ENCODE measurements around the gene COMT. TPM values are rescaled to one million over a fixed set of nuclear protein-coding genes. Genes with fewer than 3 reads are reported as not detected.

The COMT gene
- total RNA-seq, 2 experiments from 2014 or later = 92.6 to 95.3 TPM

GRCh38 chr22:19991645-19992451 lies 50.3 kb downstream of the COMT start:
- no peaks in the 10 kb centered on the region for H3K27me3 Mint-ChIP-seq
- CTCF ChIA-PET = interaction anchor here (1.2 kb wide), 1 partner anchor 23 kb away, joined by 3 read pairs; no protein-coding TSS in a partner anchor
- no peak overlapping the region for H3K4me3 Mint-ChIP-seq
- no peaks in the 10 kb centered on the region for H3K9me3 Mint-ChIP-seq (ENCODE audit: low read depth)
- no peak for DNase-seq
- H3K4me1 Mint-ChIP-seq = no peaks in the 10 kb centered on the region
- ATAC-seq = no peak
- H3K27ac Mint-ChIP-seq = no peak overlapping the region
- H3K36me3 Mint-ChIP-seq = no peaks in the 10 kb centered on the region

GRCh38 chr22:19992481-19992911 lies 50.9 kb downstream of the COMT start:
- Mint-ChIP-seq H3K27me3 (no peaks in the 10 kb centered on the region), H3K27ac (no peak overlapping the region), H3K36me3 (no peaks in the 10 kb centered on the region), H3K4me1 (no peaks in the 10 kb centered on the region), H3K4me3 (no peak overlapping the region), H3K9me3 (ENCODE audit: low read depth) (no peaks in the 10 kb centered on the region)
- DNase-seq (no peak), ATAC-seq (no peak)
- CTCF ChIA-PET = no interaction called here

DNA sequence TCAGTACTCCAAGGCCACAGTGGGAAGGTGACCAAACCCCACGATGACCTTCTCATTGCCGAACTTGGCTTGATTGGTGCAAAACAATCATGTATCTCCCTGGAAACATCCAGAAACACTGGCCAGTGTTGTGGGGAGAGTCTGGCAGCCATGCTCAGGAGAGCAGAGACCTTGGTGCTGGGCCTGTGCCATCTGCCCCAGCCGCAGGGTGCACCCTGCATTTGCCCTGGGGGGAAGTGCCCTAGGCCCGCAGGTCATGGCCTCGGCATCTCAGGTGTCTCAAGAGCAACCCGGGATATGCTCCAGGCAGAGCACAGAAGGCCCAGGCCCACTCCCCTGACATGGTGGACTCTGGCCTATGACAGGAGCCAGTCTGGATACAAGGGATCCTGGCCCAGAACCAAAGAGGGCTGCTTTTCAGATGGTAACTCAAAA lies 51.4 kb downstream of the COMT start:
- DNase-seq (no peak), ATAC-seq (no peak)
- Mint-ChIP-seq H3K27me3 (no peaks in the 10 kb centered on the region), H3K9me3 (ENCODE audit: low read depth) (no peaks in the 10 kb centered on the region), H3K4me3 (no peak overlapping the region), H3K36me3 (no peaks in the 10 kb centered on the region), H3K27ac (no peak overlapping the region), H3K4me1 (no peaks in the 10 kb centered on the region)
- CTCF ChIA-PET = no interaction called here

GRCh38 chr22:19993926-19994325 lies 52.4 kb downstream of the COMT start:
- H3K36me3 Mint-ChIP-seq = no peaks in the 10 kb centered on the region
- no peak overlapping the region for H3K4me3 Mint-ChIP-seq
- no peaks in the 10 kb centered on the region for H3K27me3 Mint-ChIP-seq
- ATAC-seq = no peak
- no peak for DNase-seq
- CTCF ChIA-PET = no interaction called here
- H3K4me1 Mint-ChIP-seq = no peaks in the 10 kb centered on the region
- no peak overlapping the region for H3K27ac Mint-ChIP-seq
- no peaks in the 10 kb centered on the region for H3K9me3 Mint-ChIP-seq (ENCODE audit: low read depth)

DNA sequence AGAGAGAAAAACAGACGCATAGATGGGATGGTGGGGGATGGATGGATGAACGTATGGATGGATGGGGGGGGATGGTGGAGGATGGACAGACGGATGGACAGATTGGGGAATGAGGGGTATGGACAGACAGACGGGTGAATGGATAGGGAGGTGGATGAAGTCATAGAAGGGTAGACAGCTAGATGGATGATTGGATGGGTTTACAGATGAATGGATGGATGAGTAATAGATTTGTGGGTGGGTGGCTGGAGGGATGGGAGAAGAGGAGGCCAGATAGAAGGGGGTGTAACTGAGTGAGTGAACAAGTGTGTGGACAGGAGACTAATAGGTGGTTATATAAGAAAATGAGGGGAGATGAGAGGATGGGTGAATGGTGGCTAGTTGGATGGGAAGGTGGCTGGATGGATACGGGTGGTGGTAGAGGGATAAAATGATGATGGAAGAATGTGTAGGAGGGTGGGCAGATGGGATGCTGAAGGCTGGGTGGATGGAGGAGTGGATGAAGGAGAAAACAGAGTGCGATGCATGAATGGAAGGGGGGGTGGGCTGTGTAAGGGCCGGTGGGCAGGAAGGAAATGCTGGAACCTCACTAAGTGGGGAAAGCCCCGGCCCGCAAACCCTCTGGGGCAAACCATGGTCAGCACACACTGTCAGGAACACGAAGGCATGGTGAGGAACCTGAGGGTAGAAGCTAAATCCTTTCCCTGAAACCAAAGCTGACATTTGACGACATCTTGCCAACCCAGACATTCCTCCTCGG lies 53.5 kb downstream of the COMT start:
- Mint-ChIP-seq H3K4me1 (no peaks in the 10 kb centered on the region), H3K4me3 (no peak overlapping the region), H3K36me3 (no peaks in the 10 kb centered on the region), H3K27ac (no peak overlapping the region), H3K9me3 (ENCODE audit: low read depth) (no peaks in the 10 kb centered on the region), H3K27me3 (no peaks in the 10 kb centered on the region)
- no peak for ATAC-seq
- DNase-seq = no peak
- CTCF ChIA-PET = no interaction called here

DNA sequence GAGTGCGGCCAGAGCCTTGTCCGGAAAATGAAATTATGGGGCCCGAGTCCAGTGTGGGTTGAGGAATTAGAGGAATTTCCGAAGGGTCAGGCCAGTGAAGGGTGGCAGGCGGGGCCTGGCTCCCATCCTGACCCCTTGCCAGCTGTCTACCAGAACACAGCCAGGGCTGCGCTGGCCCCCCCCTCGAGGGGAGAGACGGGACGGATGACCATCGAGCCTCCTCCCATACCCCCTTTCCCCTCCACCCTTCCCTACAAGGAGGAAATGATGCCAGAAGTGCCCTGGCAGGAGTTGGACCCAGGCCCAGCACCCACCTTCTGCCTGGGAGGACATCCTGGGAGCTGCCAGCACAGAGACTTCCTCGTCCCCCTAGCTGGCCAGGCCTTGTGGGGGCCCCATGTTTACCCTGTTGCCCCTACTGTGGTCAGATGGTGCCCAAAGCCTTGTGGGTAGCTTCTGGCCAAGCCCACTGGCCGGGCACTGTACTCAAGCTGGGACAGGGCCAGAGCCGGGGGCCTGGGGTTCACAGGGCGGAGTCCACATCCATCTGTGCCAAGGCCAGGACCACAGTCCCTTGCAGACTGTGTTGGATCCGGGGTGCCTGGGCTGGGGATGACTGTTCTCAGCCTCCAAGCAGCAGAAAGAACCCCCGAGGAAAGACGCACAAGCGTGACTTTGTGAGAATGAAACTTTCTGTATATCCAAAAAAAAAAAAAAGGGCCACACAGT lies 54.2 kb downstream of the COMT start:
- no peak overlapping the region for H3K27ac Mint-ChIP-seq
- DNase-seq (no peak), ATAC-seq (no peak)
- CTCF ChIA-PET = no interaction called here
- no peaks in the 10 kb centered on the region for H3K4me1 Mint-ChIP-seq
- H3K27me3 Mint-ChIP-seq = no peaks in the 10 kb centered on the region
- H3K36me3 Mint-ChIP-seq = no peaks in the 10 kb centered on the region
- H3K4me3 Mint-ChIP-seq = no peak overlapping the region
- H3K9me3 Mint-ChIP-seq (ENCODE audit: low read depth) = no peaks in the 10 kb centered on the region

DNA sequence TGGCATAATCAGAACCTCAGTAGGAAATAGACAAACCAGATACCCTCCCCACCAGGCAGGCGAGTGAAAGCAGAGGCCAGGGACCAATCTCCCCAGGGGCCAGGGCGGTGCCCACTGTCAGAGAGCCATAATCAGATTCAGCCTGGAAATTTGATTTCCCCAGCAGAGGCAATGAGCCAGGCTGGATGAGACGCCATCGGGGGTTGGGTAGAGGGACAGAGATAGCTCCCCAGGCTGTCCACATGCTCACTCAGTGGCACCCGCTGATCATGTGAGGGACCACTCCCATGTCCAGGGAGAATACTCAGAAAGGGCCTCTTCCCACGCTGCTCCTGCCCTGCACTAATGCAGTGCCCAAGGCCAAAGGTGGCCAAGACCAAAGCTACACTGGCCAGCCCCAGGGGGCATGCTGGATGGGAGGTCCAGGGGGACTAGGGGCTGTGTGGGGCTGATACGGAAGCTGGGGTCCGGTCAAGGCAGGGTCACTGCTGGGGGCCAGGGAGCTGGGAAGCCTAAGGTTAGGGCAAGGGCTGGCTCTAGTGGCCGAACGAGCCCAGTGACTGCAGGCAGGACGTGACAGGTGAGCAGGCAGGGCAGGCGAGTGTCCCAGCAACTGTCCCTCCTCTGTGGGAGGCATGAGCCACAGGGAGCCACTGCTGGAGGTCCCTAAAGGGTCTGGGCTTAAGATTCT lies 55.3 kb downstream of the COMT start:
- ATAC-seq (no peak), DNase-seq (no peak)
- H3K27me3 Mint-ChIP-seq = no peaks in the 10 kb centered on the region
- no peaks in the 10 kb centered on the region for H3K4me1 Mint-ChIP-seq
- H3K36me3 Mint-ChIP-seq = no peaks in the 10 kb centered on the region
- no peak overlapping the region for H3K27ac Mint-ChIP-seq
- H3K4me3 Mint-ChIP-seq = no peak overlapping the region
- CTCF ChIA-PET = no interaction called here
- H3K9me3 Mint-ChIP-seq (ENCODE audit: low read depth) = no peaks in the 10 kb centered on the region

GRCh38 chr22:19997561-19998231 lies 56.1 kb downstream of the COMT start:
- Mint-ChIP-seq H3K27me3 (peaks cover 4% of the 10 kb centered on the region), H3K4me1 (no peaks in the 10 kb centered on the region), H3K36me3 (no peaks in the 10 kb centered on the region), H3K27ac (no peak overlapping the region), H3K4me3 (no peak overlapping the region), H3K9me3 (ENCODE audit: low read depth) (no peaks in the 10 kb centered on the region)
- no peak for ATAC-seq
- CTCF ChIA-PET = interaction anchor here (0.7 kb wide), 1 partner anchor 15 kb away, joined by 3 read pairs; no protein-coding TSS in a partner anchor
- no peak for DNase-seq

- H3K27me3 Mint-ChIP-seq = peaks cover 10% of the 10 kb centered on the region
- ATAC-seq (no peak), DNase-seq (no peak)
- no peak overlapping the region for H3K27ac Mint-ChIP-seq
- H3K4me3 Mint-ChIP-seq = no peak overlapping the region
- CTCF ChIA-PET = interaction anchor here (0.7 kb wide), 1 partner anchor 15 kb away, joined by 3 read pairs; no protein-coding TSS in a partner anchor
- peaks cover 5% of the 10 kb centered on the region for H3K36me3 Mint-ChIP-seq
- H3K9me3 Mint-ChIP-seq (ENCODE audit: low read depth) = peaks cover 5% of the 10 kb centered on the region
- H3K4me1 Mint-ChIP-seq = no peaks in the 10 kb centered on the region
Measured at GRCh38 chr22:19998232-19998951, 56.8 kb downstream of the COMT start.

GRCh38 chr22:19998991-19999820 lies 57.6 kb downstream of the COMT start:
- H3K27ac Mint-ChIP-seq = no peak overlapping the region

GRCh38 chr22:20000246-20001081 lies 58.9 kb downstream of the COMT start:
- Mint-ChIP-seq H3K9me3 (ENCODE audit: low read depth) (peaks cover 9% of the 10 kb centered on the region), H3K4me1 (no peaks in the 10 kb centered on the region), H3K36me3 (peaks cover 9% of the 10 kb centered on the region), H3K4me3 (no peak overlapping the region), H3K27me3 (peaks cover 24% of the 10 kb centered on the region), H3K27ac (no peak overlapping the region)
- no peak for ATAC-seq
- DNase-seq = no peak
- CTCF ChIA-PET = no interaction called here

More at GRCh38 chr22:19998991-19999820, 57.6 kb downstream of the COMT start:
- H3K27me3 Mint-ChIP-seq = peaks cover 17% of the 10 kb centered on the region
- H3K36me3 Mint-ChIP-seq = peaks cover 9% of the 10 kb centered on the region
- H3K4me1 Mint-ChIP-seq = no peaks in the 10 kb centered on the region
- ATAC-seq (no peak), DNase-seq (no peak)
- no peak overlapping the region for H3K4me3 Mint-ChIP-seq
- CTCF ChIA-PET = no interaction called here
- peaks cover 9% of the 10 kb centered on the region for H3K9me3 Mint-ChIP-seq (ENCODE audit: low read depth)

Data from activated CD8-positive, alpha-beta memory T cell treated with anti-CD3 and anti-CD28 coated beads, Interleukin-2, amount 10 ng/mL, durations not matched to agents 7 days and 5 days (primary cell).